ENCODE data around the gene GMFB. TPM values are rescaled to one million over a fixed set of nuclear protein-coding genes. Genes with fewer than 3 reads are reported as not detected.

Gene GMFB
- total and polyA plus RNA-seq, 2 experiments from 2014 or later = 56.5 to 88.3 TPM

DNA sequence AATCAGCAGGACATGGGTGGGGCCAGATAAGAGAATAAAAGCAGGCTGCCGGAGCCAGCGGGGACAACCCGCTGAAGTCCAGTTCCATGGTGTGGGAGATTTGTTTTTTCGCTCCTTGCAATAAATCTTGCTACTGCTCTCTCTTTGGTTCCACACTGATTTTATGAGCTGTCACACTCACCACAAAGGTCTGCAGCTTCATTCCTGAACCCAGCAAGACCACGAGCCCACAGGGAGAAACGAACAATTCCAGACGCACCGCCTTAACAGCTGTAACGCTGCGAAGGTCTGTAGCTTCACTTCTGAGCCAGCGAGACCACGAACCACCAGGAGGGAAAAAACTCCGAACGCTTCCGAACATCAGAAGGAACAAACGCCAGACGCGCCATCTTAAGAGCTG lies 44.8 kb downstream of the GMFB start:
- H3K9me3 Mint-ChIP-seq = no peaks in the 10 kb centered on the region
- no peaks in the 10 kb centered on the region for H3K36me3 ChIP-seq (ENCODE audit: insufficient read depth)
- DNase-seq (ENCODE audit: low spot score) (no peak), ATAC-seq (no peak)
- H3K79me2 ChIP-seq (replicated peaks; ENCODE audit: insufficient read depth) = peaks cover 17% of the 10 kb centered on the region
- H3K4me1 ChIP-seq (ENCODE audit: insufficient read depth) = peaks cover 9% of the 10 kb centered on the region
- 0 out of 2 replicates have a peak, but pooled peaks cover 4% of the 10 kb centered on the region for H3F3A ChIP-seq (replicated peaks; ENCODE audit: low read depth)
- H4K20me1 ChIP-seq (replicated peaks; ENCODE audit: insufficient read depth) = no peaks in the 10 kb centered on the region
- H3K27ac Mint-ChIP-seq = no peak overlapping the region
- H3K9me2 ChIP-seq (ENCODE audit: insufficient read depth) = no peaks in the 10 kb centered on the region
- H3K27me3 ChIP-seq (ENCODE audit: insufficient read depth) = no peaks in the 10 kb centered on the region
- H3K4me3 Mint-ChIP-seq = no peak overlapping the region
- no peak overlapping the region for H3K4me3 ChIP-seq
- peaks cover 10% of the 10 kb centered on the region; the same call in 2 of the 3 replicates for H3K36me3 Mint-ChIP-seq (ENCODE audit: low read depth)
- H2AFZ ChIP-seq = no peak overlapping the region
- no peak overlapping the region for H3K27ac ChIP-seq (ENCODE audit: low read depth)
- TF ChIP-seq, protein P1, sequence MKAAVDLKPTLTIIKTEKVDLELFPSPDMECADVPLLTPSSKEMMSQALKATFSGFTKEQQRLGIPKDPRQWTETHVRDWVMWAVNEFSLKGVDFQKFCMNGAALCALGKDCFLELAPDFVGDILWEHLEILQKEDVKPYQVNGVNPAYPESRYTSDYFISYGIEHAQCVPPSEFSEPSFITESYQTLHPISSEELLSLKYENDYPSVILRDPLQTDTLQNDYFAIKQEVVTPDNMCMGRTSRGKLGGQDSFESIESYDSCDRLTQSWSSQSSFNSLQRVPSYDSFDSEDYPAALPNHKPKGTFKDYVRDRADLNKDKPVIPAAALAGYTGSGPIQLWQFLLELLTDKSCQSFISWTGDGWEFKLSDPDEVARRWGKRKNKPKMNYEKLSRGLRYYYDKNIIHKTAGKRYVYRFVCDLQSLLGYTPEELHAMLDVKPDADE (IDR thresholded peaks at IDR 0.05) = no peak
- TF ChIP-seq ZNF331 (CRISPR knock-in tag; IDR thresholded peaks at IDR 0.05; ENCODE audit: low read depth) (no peak), NANOG (IDR thresholded peaks at IDR 0.05; ENCODE audit: borderline replicate concordance) (no peak), STAT1 (IDR thresholded peaks at IDR 0.05; ENCODE audit: unreplicated experiment) (no peak), JUNB (IDR thresholded peaks at IDR 0.05; ENCODE audit: unreplicated experiment) (no peak), POLR2AphosphoS5 (IDR thresholded peaks at IDR 0.05; ENCODE audit: low read depth) (no peak), EZH2 (IDR thresholded peaks at IDR 0.05; ENCODE audit: low read depth, unreplicated experiment) (no peak), CREB1 (CRISPR knock-in tag; IDR thresholded peaks at IDR 0.05; ENCODE audit: low read depth) (no peak), EZH2phosphoT487 (IDR thresholded peaks at IDR 0.05; ENCODE audit: unreplicated experiment) (no peak), ZNF114 (CRISPR knock-in tag; IDR thresholded peaks at IDR 0.05) (no peak)
- TF ChIP-seq, protein P2, sequence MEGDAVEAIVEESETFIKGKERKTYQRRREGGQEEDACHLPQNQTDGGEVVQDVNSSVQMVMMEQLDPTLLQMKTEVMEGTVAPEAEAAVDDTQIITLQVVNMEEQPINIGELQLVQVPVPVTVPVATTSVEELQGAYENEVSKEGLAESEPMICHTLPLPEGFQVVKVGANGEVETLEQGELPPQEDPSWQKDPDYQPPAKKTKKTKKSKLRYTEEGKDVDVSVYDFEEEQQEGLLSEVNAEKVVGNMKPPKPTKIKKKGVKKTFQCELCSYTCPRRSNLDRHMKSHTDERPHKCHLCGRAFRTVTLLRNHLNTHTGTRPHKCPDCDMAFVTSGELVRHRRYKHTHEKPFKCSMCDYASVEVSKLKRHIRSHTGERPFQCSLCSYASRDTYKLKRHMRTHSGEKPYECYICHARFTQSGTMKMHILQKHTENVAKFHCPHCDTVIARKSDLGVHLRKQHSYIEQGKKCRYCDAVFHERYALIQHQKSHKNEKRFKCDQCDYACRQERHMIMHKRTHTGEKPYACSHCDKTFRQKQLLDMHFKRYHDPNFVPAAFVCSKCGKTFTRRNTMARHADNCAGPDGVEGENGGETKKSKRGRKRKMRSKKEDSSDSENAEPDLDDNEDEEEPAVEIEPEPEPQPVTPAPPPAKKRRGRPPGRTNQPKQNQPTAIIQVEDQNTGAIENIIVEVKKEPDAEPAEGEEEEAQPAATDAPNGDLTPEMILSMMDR (conservative IDR thresholded peaks at IDR 0.05; ENCODE audit: low read depth in 2 of 2) = no peak
- TF ChIP-seq, protein P3, sequence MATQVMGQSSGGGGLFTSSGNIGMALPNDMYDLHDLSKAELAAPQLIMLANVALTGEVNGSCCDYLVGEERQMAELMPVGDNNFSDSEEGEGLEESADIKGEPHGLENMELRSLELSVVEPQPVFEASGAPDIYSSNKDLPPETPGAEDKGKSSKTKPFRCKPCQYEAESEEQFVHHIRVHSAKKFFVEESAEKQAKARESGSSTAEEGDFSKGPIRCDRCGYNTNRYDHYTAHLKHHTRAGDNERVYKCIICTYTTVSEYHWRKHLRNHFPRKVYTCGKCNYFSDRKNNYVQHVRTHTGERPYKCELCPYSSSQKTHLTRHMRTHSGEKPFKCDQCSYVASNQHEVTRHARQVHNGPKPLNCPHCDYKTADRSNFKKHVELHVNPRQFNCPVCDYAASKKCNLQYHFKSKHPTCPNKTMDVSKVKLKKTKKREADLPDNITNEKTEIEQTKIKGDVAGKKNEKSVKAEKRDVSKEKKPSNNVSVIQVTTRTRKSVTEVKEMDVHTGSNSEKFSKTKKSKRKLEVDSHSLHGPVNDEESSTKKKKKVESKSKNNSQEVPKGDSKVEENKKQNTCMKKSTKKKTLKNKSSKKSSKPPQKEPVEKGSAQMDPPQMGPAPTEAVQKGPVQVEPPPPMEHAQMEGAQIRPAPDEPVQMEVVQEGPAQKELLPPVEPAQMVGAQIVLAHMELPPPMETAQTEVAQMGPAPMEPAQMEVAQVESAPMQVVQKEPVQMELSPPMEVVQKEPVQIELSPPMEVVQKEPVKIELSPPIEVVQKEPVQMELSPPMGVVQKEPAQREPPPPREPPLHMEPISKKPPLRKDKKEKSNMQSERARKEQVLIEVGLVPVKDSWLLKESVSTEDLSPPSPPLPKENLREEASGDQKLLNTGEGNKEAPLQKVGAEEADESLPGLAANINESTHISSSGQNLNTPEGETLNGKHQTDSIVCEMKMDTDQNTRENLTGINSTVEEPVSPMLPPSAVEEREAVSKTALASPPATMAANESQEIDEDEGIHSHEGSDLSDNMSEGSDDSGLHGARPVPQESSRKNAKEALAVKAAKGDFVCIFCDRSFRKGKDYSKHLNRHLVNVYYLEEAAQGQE (IDR thresholded peaks at IDR 0.05; ENCODE audit: unreplicated experiment) = no peak
- TF ChIP-seq, protein P4, sequence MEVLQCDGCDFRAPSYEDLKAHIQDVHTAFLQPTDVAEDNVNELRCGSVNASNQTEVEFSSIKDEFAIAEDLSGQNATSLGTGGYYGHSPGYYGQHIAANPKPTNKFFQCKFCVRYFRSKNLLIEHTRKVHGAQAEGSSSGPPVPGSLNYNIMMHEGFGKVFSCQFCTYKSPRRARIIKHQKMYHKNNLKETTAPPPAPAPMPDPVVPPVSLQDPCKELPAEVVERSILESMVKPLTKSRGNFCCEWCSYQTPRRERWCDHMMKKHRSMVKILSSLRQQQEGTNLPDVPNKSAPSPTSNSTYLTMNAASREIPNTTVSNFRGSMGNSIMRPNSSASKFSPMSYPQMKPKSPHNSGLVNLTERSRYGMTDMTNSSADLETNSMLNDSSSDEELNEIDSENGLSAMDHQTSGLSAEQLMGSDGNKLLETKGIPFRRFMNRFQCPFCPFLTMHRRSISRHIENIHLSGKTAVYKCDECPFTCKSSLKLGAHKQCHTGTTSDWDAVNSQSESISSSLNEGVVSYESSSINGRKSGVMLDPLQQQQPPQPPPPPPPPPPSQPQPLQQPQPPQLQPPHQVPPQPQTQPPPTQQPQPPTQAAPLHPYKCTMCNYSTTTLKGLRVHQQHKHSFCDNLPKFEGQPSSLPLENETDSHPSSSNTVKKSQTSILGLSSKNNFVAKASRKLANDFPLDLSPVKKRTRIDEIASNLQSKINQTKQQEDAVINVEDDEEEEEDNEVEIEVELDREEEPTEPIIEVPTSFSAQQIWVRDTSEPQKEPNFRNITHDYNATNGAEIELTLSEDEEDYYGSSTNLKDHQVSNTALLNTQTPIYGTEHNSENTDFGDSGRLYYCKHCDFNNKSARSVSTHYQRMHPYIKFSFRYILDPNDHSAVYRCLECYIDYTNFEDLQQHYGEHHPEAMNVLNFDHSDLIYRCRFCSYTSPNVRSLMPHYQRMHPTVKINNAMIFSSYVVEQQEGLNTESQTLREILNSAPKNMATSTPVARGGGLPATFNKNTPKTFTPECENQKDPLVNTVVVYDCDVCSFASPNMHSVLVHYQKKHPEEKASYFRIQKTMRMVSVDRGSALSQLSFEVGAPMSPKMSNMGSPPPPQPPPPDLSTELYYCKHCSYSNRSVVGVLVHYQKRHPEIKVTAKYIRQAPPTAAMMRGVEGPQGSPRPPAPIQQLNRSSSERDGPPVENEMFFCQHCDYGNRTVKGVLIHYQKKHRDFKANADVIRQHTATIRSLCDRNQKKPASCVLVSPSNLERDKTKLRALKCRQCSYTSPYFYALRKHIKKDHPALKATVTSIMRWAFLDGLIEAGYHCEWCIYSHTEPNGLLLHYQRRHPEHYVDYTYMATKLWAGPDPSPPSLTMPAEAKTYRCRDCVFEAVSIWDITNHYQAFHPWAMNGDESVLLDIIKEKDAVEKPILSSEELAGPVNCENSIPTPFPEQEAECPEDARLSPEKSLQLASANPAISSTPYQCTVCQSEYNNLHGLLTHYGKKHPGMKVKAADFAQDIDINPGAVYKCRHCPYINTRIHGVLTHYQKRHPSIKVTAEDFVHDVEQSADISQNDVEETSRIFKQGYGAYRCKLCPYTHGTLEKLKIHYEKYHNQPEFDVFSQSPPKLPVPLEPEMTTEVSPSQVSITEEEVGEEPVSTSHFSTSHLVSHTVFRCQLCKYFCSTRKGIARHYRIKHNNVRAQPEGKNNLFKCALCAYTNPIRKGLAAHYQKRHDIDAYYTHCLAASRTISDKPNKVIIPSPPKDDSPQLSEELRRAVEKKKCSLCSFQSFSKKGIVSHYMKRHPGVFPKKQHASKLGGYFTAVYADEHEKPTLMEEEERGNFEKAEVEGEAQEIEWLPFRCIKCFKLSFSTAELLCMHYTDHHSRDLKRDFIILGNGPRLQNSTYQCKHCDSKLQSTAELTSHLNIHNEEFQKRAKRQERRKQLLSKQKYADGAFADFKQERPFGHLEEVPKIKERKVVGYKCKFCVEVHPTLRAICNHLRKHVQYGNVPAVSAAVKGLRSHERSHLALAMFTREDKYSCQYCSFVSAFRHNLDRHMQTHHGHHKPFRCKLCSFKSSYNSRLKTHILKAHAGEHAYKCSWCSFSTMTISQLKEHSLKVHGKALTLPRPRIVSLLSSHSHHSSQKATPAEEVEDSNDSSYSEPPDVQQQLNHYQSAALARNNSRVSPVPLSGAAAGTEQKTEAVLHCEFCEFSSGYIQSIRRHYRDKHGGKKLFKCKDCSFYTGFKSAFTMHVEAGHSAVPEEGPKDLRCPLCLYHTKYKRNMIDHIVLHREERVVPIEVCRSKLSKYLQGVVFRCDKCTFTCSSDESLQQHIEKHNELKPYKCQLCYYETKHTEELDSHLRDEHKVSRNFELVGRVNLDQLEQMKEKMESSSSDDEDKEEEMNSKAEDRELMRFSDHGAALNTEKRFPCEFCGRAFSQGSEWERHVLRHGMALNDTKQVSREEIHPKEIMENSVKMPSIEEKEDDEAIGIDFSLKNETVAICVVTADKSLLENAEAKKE (CRISPR knock-in tag; IDR thresholded peaks at IDR 0.05) = no peak
- H3K4me2 ChIP-seq = no peak overlapping the region
- peaks cover 16% of the 10 kb centered on the region for H3K4me1 Mint-ChIP-seq
- H3K27me3 Mint-ChIP-seq (ENCODE audit: insufficient read depth, low read depth, poor library complexity) = peaks cover 8% of the 10 kb centered on the region

All from GM23338 (cell line).